Upper lobe of left lung (tissue), 6 donors: Measurements from ENCODE around the gene RAB13. TPM values are rescaled to one million over a fixed set of nuclear protein-coding genes. Genes with fewer than 3 reads are reported as not detected.

Experiments used
- ATAC-seq, 2 donors: fragments of 200-7000 bp; cut with Tn5 transposase; one replicate each; pipeline ENCODE4 v1.9.1; 2022; ENCODE audit warnings: mild to moderate bottlenecking in 2 of 2, moderate library complexity in 2 of 2; ENCODE audit not compliant: low FRiP score in 2 of 2
- DNase-seq, 2 donors: peaks; one replicate each; pipeline ENCODE4 v3.0.0-alpha.2; 2019 to 2020
- H3K27ac ChIP-seq, 4 donors: fragments of 200-600 bp; sonication (generic); one replicate each; pipeline ENCODE4 v1.5.1; 2016 to 2019
- H3K27me3 ChIP-seq, 4 donors: fragments of 200-600 bp; sonication (generic); one replicate each; pipeline ENCODE4 v1.5.1; 2017 to 2019
- H3K36me3 ChIP-seq, 4 donors: fragments of 200-600 bp; sonication (generic); one replicate each; pipeline ENCODE4 v1.5.1; 2016 to 2019
- H3K4me1 ChIP-seq, 4 donors: fragments of 200-600 bp; sonication (generic); one replicate each; pipeline ENCODE4 v1.5.1; 2018 to 2019
- H3K4me3 ChIP-seq, 4 donors: fragments of 200-600 bp; sonication (generic); one replicate each; pipeline ENCODE4 v1.5.1; 2017 to 2019; ENCODE audit warnings: mild to moderate bottlenecking in 2 of 4, moderate library complexity in 1 of 4
- H3K9me3 ChIP-seq, 4 donors: fragments of 200-600 bp; sonication (generic); one replicate each; pipeline ENCODE4 v1.5.1; 2018 to 2019
- EP300 ChIP-seq, 4 donors: sonication (generic); formaldehyde crosslinking; IDR thresholded peaks; one replicate each; pipeline ENCODE4 v1.5.1; 2017; ENCODE audit warnings: antibody characterized with exemption in 4 of 4, control low read depth in 2 of 4
- POLR2A ChIP-seq, 4 donors: fragments of 450-650 bp; IDR thresholded peaks; one replicate each; pipeline ENCODE4 v1.5.1; 2016 to 2017; ENCODE audit warnings: antibody characterized with exemption in 4 of 4, mild to moderate bottlenecking in 2 of 4
- POLR2AphosphoS5 ChIP-seq, 2 donors: sonication (generic); formaldehyde crosslinking; IDR thresholded peaks; one replicate each; pipeline ENCODE4 v1.5.1; 2017; ENCODE audit warnings: antibody characterized with exemption in 2 of 2
- WGBS, 2 donors: methylation state at CpG; one replicate each; pipeline ENCODE4 v1.1.5; 2017 to 2018; 5-methylcytosine and 5-hydroxymethylcytosine counted together
- total RNA-seq, 6 donors: library from RNA; depleted of rRNA in 4 of 6; stranded (reverse); fragments of >200 nt in 4 of 6; gene quantifications; one replicate each; pipeline versions ENCODE4 v1.1.0 to v1.2.1, GENCODE V29; 2016 to 2021
- TF ChIP-seq, protein P1 (sequence below), 6 experiments: fragments of 450-650 bp in 4 of 6; fragments of 200-600 bp in 2 of 6; sonication (generic) in 2 of 6; IDR thresholded peaks; one replicate each; pipeline ENCODE4 v1.5.1; 2016 to 2019; ENCODE audit warnings: antibody characterized with exemption in 6 of 6
- donor health status: DM: no; HTN: no; CAD: no; lungs with moderate emphysema.
- donor health status: DM: no; HTN: yes; CAD: no; lungs with severe emphysema.

The RAB13 gene
- total RNA-seq, 6 donors from 2014 or later = 33.9 to 116 (median 56.6) TPM

DNA sequence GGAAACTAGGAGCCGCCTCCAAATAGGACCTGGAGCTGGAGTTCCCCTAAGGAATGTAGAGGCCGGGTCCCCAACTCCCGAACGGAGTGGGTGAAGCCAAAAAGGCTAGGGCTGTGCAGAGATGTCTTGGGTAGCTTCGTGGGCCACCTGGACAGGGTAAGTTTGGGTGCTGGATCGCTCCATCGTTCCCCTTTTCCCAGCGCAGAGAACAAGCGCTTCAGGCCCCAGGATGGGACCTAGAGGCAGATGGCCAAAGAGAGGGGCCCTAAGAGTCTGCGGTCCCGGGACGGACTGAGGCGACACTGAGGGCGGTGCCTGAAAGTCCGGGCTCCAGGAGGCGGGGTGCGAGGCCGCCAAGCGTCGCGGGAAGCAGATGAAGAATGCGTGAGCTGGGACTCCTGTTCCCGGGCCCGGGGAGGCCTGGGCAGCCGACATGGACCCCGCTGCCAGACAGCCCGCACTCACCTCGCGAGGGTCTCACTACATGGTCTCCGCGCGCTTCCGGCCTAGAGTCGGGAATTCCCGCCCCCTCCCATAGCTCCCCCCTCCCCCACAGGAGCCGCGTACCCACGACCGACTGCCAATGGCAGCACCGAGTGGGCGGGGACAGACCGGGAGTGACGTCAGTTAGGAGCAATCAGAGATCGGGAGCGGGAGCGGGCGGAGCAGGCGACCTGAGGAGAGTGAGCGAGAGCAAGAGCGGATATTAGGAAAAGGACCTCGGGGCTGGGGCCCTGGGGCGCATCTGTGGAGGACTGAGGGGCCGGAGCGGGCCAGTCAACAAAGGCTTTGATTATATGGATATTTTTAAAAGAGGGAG, 22.9 kb downstream of the RAB13 start, which contains the start of gene SLC39A1:
SLC39A1 (minus strand) TSS at position 508 of the 820 bp plus-strand sequence. CDS start 822 bp downstream, outside the sequence.
- ATAC-seq = peak; percentile 90 to 94
- Histone ChIP-seq H3K9me3 (no peaks in the 10 kb centered on the region), H3K27me3 (no peaks in the 10 kb centered on the region), H3K4me1 (peaks cover 57 to 81% (median 63%) of the 10 kb centered on the region in 4 donors), H3K4me3 (peak within 1 kb of the TSS; percentile 56 to 75 (median 68)), H3K27ac (peak within 1 kb of the TSS; percentile 94 to 98 (median 97)), H3K36me3 (peaks cover 0 to 28% (median 11%) of the 10 kb centered on the region in 4 donors)
- TF ChIP-seq, protein P1, sequence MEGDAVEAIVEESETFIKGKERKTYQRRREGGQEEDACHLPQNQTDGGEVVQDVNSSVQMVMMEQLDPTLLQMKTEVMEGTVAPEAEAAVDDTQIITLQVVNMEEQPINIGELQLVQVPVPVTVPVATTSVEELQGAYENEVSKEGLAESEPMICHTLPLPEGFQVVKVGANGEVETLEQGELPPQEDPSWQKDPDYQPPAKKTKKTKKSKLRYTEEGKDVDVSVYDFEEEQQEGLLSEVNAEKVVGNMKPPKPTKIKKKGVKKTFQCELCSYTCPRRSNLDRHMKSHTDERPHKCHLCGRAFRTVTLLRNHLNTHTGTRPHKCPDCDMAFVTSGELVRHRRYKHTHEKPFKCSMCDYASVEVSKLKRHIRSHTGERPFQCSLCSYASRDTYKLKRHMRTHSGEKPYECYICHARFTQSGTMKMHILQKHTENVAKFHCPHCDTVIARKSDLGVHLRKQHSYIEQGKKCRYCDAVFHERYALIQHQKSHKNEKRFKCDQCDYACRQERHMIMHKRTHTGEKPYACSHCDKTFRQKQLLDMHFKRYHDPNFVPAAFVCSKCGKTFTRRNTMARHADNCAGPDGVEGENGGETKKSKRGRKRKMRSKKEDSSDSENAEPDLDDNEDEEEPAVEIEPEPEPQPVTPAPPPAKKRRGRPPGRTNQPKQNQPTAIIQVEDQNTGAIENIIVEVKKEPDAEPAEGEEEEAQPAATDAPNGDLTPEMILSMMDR (IDR thresholded peaks at IDR 0.05) = no peak
- TF ChIP-seq POLR2A (IDR thresholded peaks at IDR 0.05) (peak in 3 of 4 donors; percentile 68 to 91 (median 83)), POLR2AphosphoS5 (IDR thresholded peaks at IDR 0.05) (peak; percentile 84 to 90)
- peak; percentile 95 to 99 for DNase-seq
- 1% methylated on average over 32 to 37 of the region's 54 CpGs for WGBS, 2 donors

DNA sequence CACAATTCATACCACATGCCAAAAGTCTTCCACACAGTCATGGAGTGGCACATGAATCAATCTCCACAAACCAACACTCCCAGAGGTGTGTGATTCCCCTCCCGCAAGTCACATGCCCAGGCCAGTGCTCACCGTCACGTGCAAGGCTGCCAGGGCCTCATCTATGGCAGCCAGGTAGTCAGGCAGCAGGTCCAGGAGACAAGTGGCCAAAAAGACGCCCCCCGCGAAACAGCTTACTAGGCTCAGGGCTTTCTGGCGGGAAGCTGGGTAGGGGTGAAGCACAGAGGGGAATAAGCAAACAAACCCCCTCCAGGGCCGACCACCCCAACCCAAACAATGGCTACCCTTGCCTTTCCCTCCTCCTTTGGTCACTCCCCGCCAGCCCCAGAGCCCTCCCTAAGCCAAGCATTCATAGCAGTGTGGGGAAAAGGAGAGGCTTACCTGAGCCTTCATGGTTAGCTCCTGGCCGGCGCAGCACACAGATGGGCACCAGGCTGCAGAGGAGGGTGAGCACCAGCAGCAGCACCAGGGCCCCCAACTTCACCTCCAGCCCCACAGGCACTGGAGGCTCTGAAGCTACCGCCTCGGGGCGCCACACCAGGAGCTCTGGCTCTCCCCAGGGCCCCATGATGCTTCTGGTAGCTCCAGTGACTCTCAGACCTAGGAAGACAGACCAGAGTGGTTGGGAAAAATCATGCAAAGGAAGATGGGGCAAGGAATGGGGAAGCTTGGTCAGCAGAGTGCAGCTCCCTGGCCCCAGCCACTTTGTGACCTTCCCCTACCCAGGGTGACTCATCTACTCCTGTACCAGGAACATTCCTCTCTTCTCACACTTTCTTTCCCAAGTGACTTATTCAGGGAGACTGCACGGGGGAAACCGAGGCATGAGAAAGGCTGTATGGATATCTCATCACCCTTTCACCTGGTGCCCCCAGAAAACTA, 23.8 kb downstream of the RAB13 start:
- 41 to 50% methylated on average over 13 to 16 of the region's 16 CpGs for WGBS, 2 donors
- peaks cover 0 to 28% (median 11%) of the 10 kb centered on the region in 4 donors for H3K36me3 ChIP-seq
- peak overlapping the region; percentile 94 to 98 (median 97) for H3K27ac ChIP-seq
- peaks cover 54 to 78% (median 62%) of the 10 kb centered on the region in 4 donors for H3K4me1 ChIP-seq
- H3K27me3 ChIP-seq = no peaks in the 10 kb centered on the region
- peak in 1 of 2 donors; percentile 23 for ATAC-seq
- no peak for TF ChIP-seq POLR2A (IDR thresholded peaks at IDR 0.05)
- TF ChIP-seq, protein P1 (IDR thresholded peaks at IDR 0.05) = no peak
- TF ChIP-seq POLR2AphosphoS5 (IDR thresholded peaks at IDR 0.05) = peak in 1 of 2 donors; percentile 26
- TF ChIP-seq EP300 (IDR thresholded peaks at IDR 0.05) = peak in 1 of 4 donors; percentile 25
- peak; percentile 56 to 83 for DNase-seq
- H3K4me3 ChIP-seq = peak overlapping the region; percentile 56 to 75 (median 68)
- no peaks in the 10 kb centered on the region for H3K9me3 ChIP-seq

DNA sequence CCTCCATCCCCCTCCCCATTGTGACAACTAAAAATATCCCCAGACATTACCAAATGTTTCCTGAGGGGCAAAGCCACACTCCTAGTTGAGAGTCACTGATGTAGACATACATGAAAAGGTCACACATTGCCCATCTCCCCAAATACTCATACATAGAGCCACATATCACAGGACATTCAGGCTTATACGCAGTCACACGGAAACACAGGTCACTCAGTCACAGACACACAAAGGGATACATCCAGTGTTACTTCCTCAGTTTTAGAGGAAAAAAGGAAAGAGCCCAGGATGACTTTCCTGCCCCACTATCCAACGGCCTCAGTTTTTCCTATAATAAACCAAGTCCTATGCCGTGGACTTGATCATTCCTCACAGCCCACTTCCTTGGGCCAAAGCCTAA, 24.7 kb downstream of the RAB13 start:
- DNase-seq (no peak), ATAC-seq (no peak)
- peak overlapping the region; percentile 94 to 98 (median 97) for H3K27ac ChIP-seq
- no peaks in the 10 kb centered on the region for H3K9me3 ChIP-seq
- TF ChIP-seq, protein P1 (IDR thresholded peaks at IDR 0.05) = no peak
- TF ChIP-seq POLR2A (IDR thresholded peaks at IDR 0.05) = no peak
- TF ChIP-seq EP300 (IDR thresholded peaks at IDR 0.05) = no peak
- no peak for TF ChIP-seq POLR2AphosphoS5 (IDR thresholded peaks at IDR 0.05)
- WGBS, 2 donors = 80 to 83% methylated on average over 4 of the region's 4 CpGs
- H3K36me3 ChIP-seq = peaks cover 0 to 28% (median 11%) of the 10 kb centered on the region in 4 donors
- peak overlapping the region in 2 of 4 donors; percentile 56 to 72 for H3K4me3 ChIP-seq
- H3K4me1 ChIP-seq = peaks cover 59 to 81% (median 67%) of the 10 kb centered on the region in 4 donors
- H3K27me3 ChIP-seq = no peaks in the 10 kb centered on the region

DNA sequence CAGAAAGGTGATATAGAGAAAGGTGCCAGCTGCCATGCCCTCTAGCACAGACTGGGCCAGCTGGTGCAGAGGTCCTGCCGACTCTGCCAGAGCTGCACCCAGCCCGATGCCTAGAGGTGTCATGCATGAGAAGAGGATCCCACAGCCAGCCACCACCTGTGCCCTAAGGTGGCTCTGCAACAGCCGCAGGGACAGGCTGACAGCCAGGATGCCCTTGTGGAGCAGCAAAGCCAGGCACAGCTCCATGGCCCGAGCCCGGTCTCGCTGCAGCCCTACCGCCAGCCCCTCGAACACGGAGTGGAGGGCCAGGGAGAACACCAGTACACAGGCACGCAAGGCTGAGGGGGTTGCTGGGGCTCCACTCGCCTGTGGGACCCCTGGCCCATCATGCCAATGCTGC, 25.9 kb downstream of the RAB13 start:
- 94 to 100% methylated on average over 2 to 9 of the region's 11 CpGs for WGBS, 2 donors
- Histone ChIP-seq H3K4me3 (no peak overlapping the region), H3K27me3 (no peaks in the 10 kb centered on the region), H3K27ac (peak overlapping the region in 3 of 4 donors; percentile 92 to 96 (median 94)), H3K9me3 (no peaks in the 10 kb centered on the region), H3K36me3 (peaks cover 0 to 28% (median 11%) of the 10 kb centered on the region in 4 donors), H3K4me1 (peaks cover 60 to 79% (median 65%) of the 10 kb centered on the region in 4 donors)
- DNase-seq (peak in 1 of 2 donors; percentile 64), ATAC-seq (no peak)
- no peak for TF ChIP-seq POLR2AphosphoS5 (IDR thresholded peaks at IDR 0.05)
- no peak for TF ChIP-seq POLR2A (IDR thresholded peaks at IDR 0.05)
- TF ChIP-seq, protein P1 (IDR thresholded peaks at IDR 0.05) = no peak
- no peak for TF ChIP-seq EP300 (IDR thresholded peaks at IDR 0.05)
